Panc1 (cell line): Measurements from ENCODE around the gene AMHR2. TPM values are rescaled to one million over a fixed set of nuclear protein-coding genes. Genes with fewer than 3 reads are reported as not detected.

ENCODE experiments used
- ATAC-seq: fragments of 200-7000 bp; cut with Tn5 transposase; 2 replicates; pipeline ENCODE4 v1.9.1; 2020; ENCODE audit warnings: mild to moderate bottlenecking, moderate library complexity
- BruUV-seq: library from RNA; stranded (reverse); fragments of 400-500 nt; replicated peaks from 2 replicates; lab custom pipeline; 2021; lab: Mats Ljungman, UMichigan
- CTCF ChIA-PET: fragments of 300-600 bp; sonication (Branson Sonifier 250); formaldehyde crosslinking; loops from one replicate; lab custom pipeline; 2022; ENCODE audit warnings: antibody characterized with exemption; lab: Charles Lee
- POLR2A ChIA-PET: fragments of 300-600 bp; sonication (Branson Sonifier 250); formaldehyde crosslinking; loops from one replicate; lab custom pipeline; 2022; ENCODE audit warnings: antibody characterized with exemption; lab: Charles Lee
- DNase-seq: peaks from one replicate; pipeline ENCODE4 v3.0.0-alpha.2; 2010; ENCODE audit warnings: low read depth, low spot score
- H3K27ac ChIP-seq: 2 replicates; pipeline ENCODE4 v1.5.1; 2011; ENCODE audit warnings: mild to moderate bottlenecking, low read length, inconsistent platforms
- H3K27me3 ChIP-seq: fragments of 200-500 bp; sonication (Bioruptor generic); 2 replicates; pipeline ENCODE4 v1.6.0; 2014; ENCODE audit warnings: low read length, inconsistent platforms; ENCODE audit not compliant: control insufficient read depth, insufficient read depth
- H3K36me3 ChIP-seq: fragments of 200-500 bp; sonication (Bioruptor generic); 2 replicates; pipeline ENCODE4 v1.5.1; 2014; ENCODE audit warnings: inconsistent platforms, mild to moderate bottlenecking, low read length, moderate library complexity; ENCODE audit not compliant: control insufficient read depth, insufficient read depth
- H3K4me1 ChIP-seq: 2 replicates; pipeline ENCODE4 v1.5.1; 2011; ENCODE audit warnings: inconsistent platforms, mild to moderate bottlenecking, low read length, moderate library complexity; ENCODE audit not compliant: control insufficient read depth, insufficient read depth
- H3K4me3 ChIP-seq, 2 experiments: 2 replicates each; pipeline ENCODE4 v1.5.1; 2011 to 2012; ENCODE audit warnings: low read depth in 2 of 2, low read length in 2 of 2, mild to moderate bottlenecking in 2 of 2, inconsistent platforms in 1 of 2, moderate library complexity in 1 of 2
- H3K9me3 ChIP-seq: fragments of 200-500 bp; sonication (Bioruptor generic); 2 replicates; pipeline ENCODE4 v1.5.1; 2014; ENCODE audit warnings: low read depth, mild to moderate bottlenecking, inconsistent platforms, low read length, moderate library complexity; ENCODE audit not compliant: control insufficient read depth, insufficient read depth
- CTCF ChIP-seq: fragments of 450-650 bp; IDR thresholded peaks from 2 replicates; pipeline ENCODE4 v1.5.1; 2017; ENCODE audit warnings: mild to moderate bottlenecking
- POLR2AphosphoS5 ChIP-seq: IDR thresholded peaks from 2 replicates; pipeline ENCODE4 v1.6.1; 2012; ENCODE audit warnings: mild to moderate bottlenecking, low read depth, low read length, moderate library complexity
- REST ChIP-seq, 2 experiments: IDR thresholded peaks; 2 replicates each; pipeline ENCODE4 v1.6.1; 2011 to 2012; ENCODE audit warnings: low read depth in 2 of 2, control low read depth in 1 of 2, low read length in 1 of 2, mild to moderate bottlenecking in 1 of 2, moderate library complexity in 1 of 2; ENCODE audit not compliant: insufficient read depth in 1 of 2
- SIN3A ChIP-seq: IDR thresholded peaks from 2 replicates; pipeline ENCODE4 v1.6.1; 2012; ENCODE audit warnings: low read depth, mild to moderate bottlenecking, low read length, moderate library complexity, borderline replicate concordance; ENCODE audit not compliant: insufficient read depth
- TCF7L2 ChIP-seq: IDR thresholded peaks from 2 replicates; pipeline ENCODE4 v1.6.1; 2011; ENCODE audit warnings: mild to moderate bottlenecking, low read depth, low read length, inconsistent platforms
- in situ Hi-C: cut with HindIII; loops from 2 replicates; pipeline ENCODE4 v1.10.0; 2016; ENCODE audit warnings: low sequenced_read_pairs, low pct_unique_long_range_greater_than_20kb
- intact Hi-C: fragments of 100-400 bp; cut with micrococcal nuclease; formaldehyde crosslinking; loops from one replicate; pipeline ENCODE4 v1.10.0; 2022; ENCODE audit not compliant: unreplicated experiment
- total RNA-seq: library from RNA; stranded (reverse); gene quantifications from one replicate; pipeline ENCODE4 v1.2.1, GENCODE V29; 2021; ENCODE audit not compliant: unreplicated experiment

Gene AMHR2
- total RNA-seq, 1 experiment from 2014 or later: 0.13 TPM

GRCh38 chr12:53461059-53461458 lies 37.4 kb downstream of the AMHR2 start:
- no peak for DNase-seq
- Histone ChIP-seq H3K27me3 (no peaks in the 10 kb centered on the region), H3K36me3 (peaks cover 83% of the 10 kb centered on the region), H3K4me1 (peaks cover 6% of the 10 kb centered on the region), H3K4me3 (no peak overlapping the region), H3K27ac (no peak overlapping the region), H3K9me3 (no peaks in the 10 kb centered on the region)
- BruUV-seq: no TSS peak
- in situ Hi-C loops: no loop called here
- ChIA-PET POLR2A (no interaction called here), CTCF (no interaction called here)
- intact Hi-C loops: no loop called here
- TF ChIP-seq POLR2AphosphoS5 (no peak), TCF7L2 (no peak), SIN3A (no peak), CTCF (no peak), REST (IDR thresholded peaks at IDR 0.05; ENCODE audit: insufficient read depth in 1 of 2, low read depth in 2 of 2, low read length in 1 of 2) (no peak)
- ATAC-seq: no peak

- DNase-seq (no peak), ATAC-seq (no peak)
- H3K27ac ChIP-seq: no peak overlapping the region
- no peak overlapping the region for H3K4me3 ChIP-seq
- ChIA-PET CTCF (no interaction called here), POLR2A (no interaction called here)
- no peaks in the 10 kb centered on the region for H3K27me3 ChIP-seq
- in situ Hi-C loops (no loop called here), intact Hi-C loops (no loop called here)
- H3K9me3 ChIP-seq: no peaks in the 10 kb centered on the region
- peaks cover 84% of the 10 kb centered on the region for H3K36me3 ChIP-seq
- no peak for TF ChIP-seq TCF7L2
- no peak for TF ChIP-seq REST (IDR thresholded peaks at IDR 0.05; ENCODE audit: insufficient read depth in 1 of 2, low read depth in 2 of 2, low read length in 1 of 2)
- no peak for TF ChIP-seq CTCF
- no peak for TF ChIP-seq POLR2AphosphoS5
- TF ChIP-seq SIN3A: no peak
- no TSS peak for BruUV-seq
- peaks cover 6% of the 10 kb centered on the region for H3K4me1 ChIP-seq
These were observed 37.9 kb downstream of the AMHR2 start for GRCh38 chr12:53461591-53461990.
